Retinal pigment epithelial cell (primary cell): ENCODE measurements around the gene CENPF.

ENCODE experiments used
- DNase-seq: peaks from one replicate; pipeline ENCODE4 v3.0.0-alpha.2; 2010; ENCODE audit warnings: low read depth
- H3K4me3 ChIP-seq: 2 replicates; pipeline ENCODE4 v1.5.1; 2011; ENCODE audit warnings: mild to moderate bottlenecking, low read length, control low read depth, moderate library complexity
- CTCF ChIP-seq: conservative IDR thresholded peaks from 2 replicates; pipeline ENCODE4 v1.5.1; 2011; ENCODE audit warnings: low read depth, low read length, control low read depth, inconsistent platforms

The CENPF gene

GRCh38 chr1:214650664-214651063 lies 47.7 kb downstream of the CENPF start:
- no peak overlapping the region for H3K4me3 ChIP-seq
- no peak for DNase-seq
- no peak for TF ChIP-seq CTCF

GRCh38 chr1:214657299-214657698 lies 54.3 kb downstream of the CENPF start:
- no peak for TF ChIP-seq CTCF
- H3K4me3 ChIP-seq: no peak overlapping the region

GRCh38 chr1:214658175-214658574 lies 55.2 kb downstream of the CENPF start:
- DNase-seq: no peak
- no peak for TF ChIP-seq CTCF

More at GRCh38 chr1:214657299-214657698, 54.3 kb downstream of the CENPF start:
- no peak for DNase-seq

GRCh38 chr1:214658785-214659184 lies 55.8 kb downstream of the CENPF start:
- TF ChIP-seq CTCF: peak; percentile 48
- DNase-seq: no peak
- H3K4me3 ChIP-seq: no peak overlapping the region

More at GRCh38 chr1:214658175-214658574, 55.2 kb downstream of the CENPF start:
- no peak overlapping the region for H3K4me3 ChIP-seq

- no peak for TF ChIP-seq CTCF
- H3K4me3 ChIP-seq: no peak overlapping the region
- DNase-seq: no peak
These were observed 57.2 kb downstream of the CENPF start for GRCh38 chr1:214660190-214660589.

GRCh38 chr1:214660900-214661299 lies 57.9 kb downstream of the CENPF start:
- peak; percentile 56 for DNase-seq

More at GRCh38 chr1:214660900-214661299, 57.9 kb downstream of the CENPF start:
- H3K4me3 ChIP-seq: no peak overlapping the region
- peak; percentile 87 for TF ChIP-seq CTCF
